Epithelial cell of esophagus (primary cell): ENCODE measurements around the gene NCOA1.
A peak's percentile ranks its signal among the peaks of the same experiment; 100 is the strongest.
"Not testable (repeated sequence)": the region's sequence is repeated elsewhere in the genome, so short reads cannot be mapped to it uniquely, and the experiment has no call there.

ENCODE experiments used
- DNase-seq: peaks from one replicate; pipeline ENCODE4 v3.0.0; 2010; ENCODE audit warnings: low read depth
- H3K4me3 ChIP-seq: 2 replicates; pipeline ENCODE4 v1.5.1; 2011; ENCODE audit warnings: mild to moderate bottlenecking, low read length, control low read depth
- CTCF ChIP-seq: IDR thresholded peaks from 2 replicates; pipeline ENCODE4 v1.5.1; 2011; ENCODE audit warnings: low read depth, mild to moderate bottlenecking, low read length, control low read depth, inconsistent platforms; ENCODE audit not compliant: insufficient read depth; ENCODE audit errors: missing control alignments

Gene NCOA1

DNA sequence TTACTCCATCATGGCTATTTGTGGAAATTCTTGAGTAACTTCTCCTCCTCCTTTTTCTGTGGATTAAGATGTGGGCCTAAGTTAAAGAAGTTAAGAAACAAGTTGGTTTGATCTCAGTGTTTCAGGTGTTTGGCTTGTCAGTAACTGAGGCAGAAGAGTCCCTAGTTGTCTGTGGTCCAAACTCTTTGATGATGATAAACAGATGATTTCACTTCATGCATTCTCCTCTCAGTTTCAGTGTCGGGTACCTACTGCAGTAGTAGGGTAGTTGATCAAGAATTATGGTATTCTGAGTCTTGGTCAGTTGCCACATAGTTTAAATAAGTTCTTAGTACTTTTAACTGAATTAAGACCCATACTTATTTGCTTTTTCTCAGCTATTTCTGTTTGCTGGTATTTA is 85.6 kb downstream of the NCOA1 start:
- DNase-seq, result no peak
- no peak overlapping the region for H3K4me3 ChIP-seq
- no peak for TF ChIP-seq CTCF

DNA sequence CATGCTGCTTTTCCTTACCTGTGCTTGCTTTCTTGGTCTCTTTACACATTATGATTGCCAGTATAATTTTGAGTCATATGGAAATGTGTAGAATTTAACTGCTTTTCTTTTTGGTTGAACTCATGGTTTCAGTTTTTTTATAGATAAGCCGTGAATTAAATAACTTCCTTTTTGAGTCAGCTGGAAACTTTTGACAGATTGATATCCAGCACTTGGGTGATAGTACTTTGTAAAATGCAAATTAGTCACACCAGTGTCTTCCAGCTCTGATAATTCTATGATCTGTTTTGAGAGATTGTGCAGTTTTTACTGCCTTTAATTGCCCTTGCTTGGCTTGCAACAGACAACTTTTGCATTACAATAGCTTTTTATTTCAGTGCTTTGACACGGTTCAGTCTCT is 86.4 kb downstream of the NCOA1 start:
- DNase-seq, result no peak
- H3K4me3 ChIP-seq, result no peak overlapping the region
- TF ChIP-seq CTCF, result no peak

GRCh38 chr2:24579053-24579803 is 88.2 kb downstream of the NCOA1 start:
- peak; percentile 1 for DNase-seq
- TF ChIP-seq CTCF, result no peak
- H3K4me3 ChIP-seq, result no peak overlapping the region

DNA sequence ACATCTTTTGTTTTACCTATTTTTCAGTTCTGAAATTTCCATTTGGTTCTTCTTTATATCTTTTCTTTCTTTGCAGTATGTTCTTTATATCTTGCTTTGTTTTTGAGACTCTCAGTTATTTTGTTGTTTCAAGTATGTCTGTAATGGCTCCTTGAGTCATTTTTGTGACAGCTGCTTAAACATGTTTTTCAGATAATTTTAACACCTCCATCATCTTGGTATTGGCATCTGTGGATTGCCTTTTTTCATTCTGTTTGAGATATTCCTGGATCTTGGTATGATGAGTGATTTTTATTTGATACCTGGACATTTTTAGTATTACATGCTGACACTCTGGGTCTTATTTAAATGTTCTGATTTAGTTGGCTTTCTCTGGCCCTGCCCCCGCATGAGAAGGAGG is 89.5 kb downstream of the NCOA1 start:
- DNase-seq, result no peak
- no peak overlapping the region for H3K4me3 ChIP-seq
- TF ChIP-seq CTCF, result no peak

DNA sequence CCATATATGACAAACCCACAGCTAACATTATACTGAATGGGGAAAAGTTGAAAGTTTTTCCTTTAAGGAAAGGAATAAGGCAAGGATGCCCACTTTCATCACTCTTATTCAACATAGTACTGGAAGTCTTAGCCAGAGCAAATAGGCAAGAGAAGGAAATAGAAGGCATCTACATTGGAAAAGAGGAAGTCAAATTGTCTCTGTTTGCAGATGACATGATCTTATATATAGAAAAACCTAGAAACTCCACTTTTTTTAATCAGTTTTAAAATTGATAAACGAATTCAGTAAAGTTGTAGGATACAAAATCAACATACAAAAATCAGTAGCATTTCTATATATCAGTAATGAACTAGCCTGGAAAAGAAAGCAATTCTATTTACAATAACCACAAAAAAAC is 90.9 kb downstream of the NCOA1 start:
- DNase-seq, H3K4me3 ChIP-seq: not testable (repeated sequence)

GRCh38 chr2:24586955-24587354 is 95.9 kb downstream of the NCOA1 start:
- no peak for DNase-seq
- no peak overlapping the region for H3K4me3 ChIP-seq
- TF ChIP-seq CTCF, result no peak

- H3K4me3 ChIP-seq, result no peak overlapping the region
- no peak for DNase-seq
- no peak for TF ChIP-seq CTCF
Observed at GRCh38 chr2:24588294-24588693, 97.2 kb downstream of the NCOA1 start.
